Measurements from ENCODE around the gene HELZ2.

- TF ChIP-seq CTCF (IDR thresholded peaks at IDR 0.05) (no peak), POLR2AphosphoS5 (IDR thresholded peaks at IDR 0.05; ENCODE audit: insufficient read depth in 1 of 2, low read depth in 1 of 2) (no peak)
These were observed 9.8 kb downstream of the HELZ2 start for GRCh38 chr20:63564036-63564810.

Data from vagina (tissue), 2 donors.